ENCODE results near the gene SLC45A3.

GRCh38 chr1:205677167-205677566 is 3.1 kb downstream of the SLC45A3 start:
- TF ChIP-seq SIN3A (IDR thresholded peaks at IDR 0.05; ENCODE audit: low read depth) (no peak), EZH2 (IDR thresholded peaks at IDR 0.05) (no peak), EZH2phosphoT487 (IDR thresholded peaks at IDR 0.05; ENCODE audit: borderline replicate concordance) (no peak), YY1 (IDR thresholded peaks at IDR 0.05; ENCODE audit: extremely low read depth, insufficient replicate concordance, low read depth, low read length) (no peak), CEBPB (IDR thresholded peaks at IDR 0.05; ENCODE audit: low read depth) (no peak), JUND (IDR thresholded peaks at IDR 0.05) (no peak)
- TF ChIP-seq, protein P1, sequence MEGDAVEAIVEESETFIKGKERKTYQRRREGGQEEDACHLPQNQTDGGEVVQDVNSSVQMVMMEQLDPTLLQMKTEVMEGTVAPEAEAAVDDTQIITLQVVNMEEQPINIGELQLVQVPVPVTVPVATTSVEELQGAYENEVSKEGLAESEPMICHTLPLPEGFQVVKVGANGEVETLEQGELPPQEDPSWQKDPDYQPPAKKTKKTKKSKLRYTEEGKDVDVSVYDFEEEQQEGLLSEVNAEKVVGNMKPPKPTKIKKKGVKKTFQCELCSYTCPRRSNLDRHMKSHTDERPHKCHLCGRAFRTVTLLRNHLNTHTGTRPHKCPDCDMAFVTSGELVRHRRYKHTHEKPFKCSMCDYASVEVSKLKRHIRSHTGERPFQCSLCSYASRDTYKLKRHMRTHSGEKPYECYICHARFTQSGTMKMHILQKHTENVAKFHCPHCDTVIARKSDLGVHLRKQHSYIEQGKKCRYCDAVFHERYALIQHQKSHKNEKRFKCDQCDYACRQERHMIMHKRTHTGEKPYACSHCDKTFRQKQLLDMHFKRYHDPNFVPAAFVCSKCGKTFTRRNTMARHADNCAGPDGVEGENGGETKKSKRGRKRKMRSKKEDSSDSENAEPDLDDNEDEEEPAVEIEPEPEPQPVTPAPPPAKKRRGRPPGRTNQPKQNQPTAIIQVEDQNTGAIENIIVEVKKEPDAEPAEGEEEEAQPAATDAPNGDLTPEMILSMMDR (IDR thresholded peaks at IDR 0.05 in 2 of 3, conservative IDR thresholded peaks at IDR 0.05 in 1 of 3; ENCODE audit: borderline replicate concordance in 1 of 3, insufficient read depth in 1 of 3, low read depth in 2 of 3, low read length in 2 of 3) = no peak
